Ovary (tissue), 9 donors: ENCODE data around the gene CHST13. TPM values are rescaled to one million over a fixed set of nuclear protein-coding genes. Genes with fewer than 3 reads are reported as not detected.

Source experiments
- DNase-seq, 5 donors: peaks; one replicate each; pipeline ENCODE4 v3.0.0-alpha.2; 2019 to 2020
- H3K27ac ChIP-seq, 2 donors: fragments of 200-600 bp; one replicate each; pipeline versions ENCODE4 v1.5.1 to v1.8.0; 2019 to 2022
- H3K27me3 ChIP-seq: fragments of 200-600 bp; one replicate; pipeline ENCODE4 v1.8.0; 2022
- H3K36me3 ChIP-seq: fragments of 200-600 bp; sonication (generic); one replicate; pipeline ENCODE4 v1.5.1; 2019
- H3K4me1 ChIP-seq: one replicate; pipeline ENCODE4 v1.8.1; 2013; ENCODE audit warnings: mild to moderate bottlenecking, moderate library complexity; ENCODE audit not compliant: insufficient read depth
- H3K4me3 ChIP-seq: fragments of 200-600 bp; sonication (generic); one replicate; pipeline ENCODE4 v1.5.1; 2017
- H3K9me3 ChIP-seq, 2 donors: fragments of 200-600 bp in 1 of 2; sonication (generic) in 1 of 2; one replicate each; pipeline versions ENCODE4 v1.5.1 to v1.8.1; 2013 to 2019; ENCODE audit warnings: mild to moderate bottlenecking in 1 of 2, moderate library complexity in 1 of 2
- EP300 ChIP-seq: sonication (generic); formaldehyde crosslinking; IDR thresholded peaks from one replicate; pipeline ENCODE4 v1.6.1; 2017; ENCODE audit warnings: antibody characterized with exemption
- POLR2A ChIP-seq: fragments of 450-650 bp; IDR thresholded peaks from one replicate; pipeline ENCODE4 v1.6.1; 2017; ENCODE audit warnings: antibody characterized with exemption, mild to moderate bottlenecking, moderate library complexity
- WGBS, 3 donors: extraction: QIAGEN DNeasy Blood & Tissue Kit in 1 of 3; methylation state at CpG; one replicate each; pipeline versions ENCODE4 v1.1.5 to v1.1.7; 2013 to 2017; 5-methylcytosine and 5-hydroxymethylcytosine counted together
- intact Hi-C, 4 donors: fragments of 100-400 bp; cut with DNase I; formaldehyde crosslinking; loops; one replicate each; pipeline versions ENCODE4 v1.11.0 to v1.15.1; 2022 to 2023
- polyA plus RNA-seq, 2 donors: library from polyadenylated mRNA; stranded (reverse); fragments of 200-250 nt in 1 of 2; fragments of 350-450 nt in 1 of 2; fragmentation: Illumina TruSeq in 1 of 2; extraction: RNeasy Lipid Tissue Mini Kit (QIAGEN cat#74804) in 1 of 2; gene quantifications; one replicate each; pipeline ENCODE4 v1.2.3, GENCODE V29; 2013 to 2014
- total RNA-seq, 7 donors: library from RNA; depleted of rRNA in 2 of 7; stranded (reverse); fragments of >200 nt in 2 of 7; fragmentation: NEBNext Ultra II Directional in 3 of 7; extraction: Animal tissue kit (Norgen Biotek cat#: 25700) in 3 of 7; gene quantifications; one replicate each; pipeline versions ENCODE4 v1.1.0 to v1.2.4, GENCODE V29; 2016 to 2023
- TF ChIP-seq, protein P1 (sequence below), 3 donors: fragments of 450-650 bp in 2 of 3; fragments of 200-600 bp in 1 of 3; IDR thresholded peaks; one replicate each; pipeline versions ENCODE4 v1.5.1 to v1.8.0; 2016 to 2022; ENCODE audit warnings: antibody characterized with exemption in 3 of 3, mild to moderate bottlenecking in 1 of 3
- donor health status: DM: no; HTN: no; CAD: no; lungs with moderate emphysema.
- donor health status: DM: no; HTN: no; CAD: no.
- donor health status: Bipolar disorder and iron deficiency.
- donor health status: DM: yes; HTN: yes; CAD: no.
- donor health status: DM: no; HTN: no; CAD: no.
- donor health status: DM: yes; HTN: yes; CAD: no.

Gene CHST13
- total and polyA plus RNA-seq, 9 donors, result 0.12 to 0.87 (median 0.31) TPM; not detected in 4

DNA sequence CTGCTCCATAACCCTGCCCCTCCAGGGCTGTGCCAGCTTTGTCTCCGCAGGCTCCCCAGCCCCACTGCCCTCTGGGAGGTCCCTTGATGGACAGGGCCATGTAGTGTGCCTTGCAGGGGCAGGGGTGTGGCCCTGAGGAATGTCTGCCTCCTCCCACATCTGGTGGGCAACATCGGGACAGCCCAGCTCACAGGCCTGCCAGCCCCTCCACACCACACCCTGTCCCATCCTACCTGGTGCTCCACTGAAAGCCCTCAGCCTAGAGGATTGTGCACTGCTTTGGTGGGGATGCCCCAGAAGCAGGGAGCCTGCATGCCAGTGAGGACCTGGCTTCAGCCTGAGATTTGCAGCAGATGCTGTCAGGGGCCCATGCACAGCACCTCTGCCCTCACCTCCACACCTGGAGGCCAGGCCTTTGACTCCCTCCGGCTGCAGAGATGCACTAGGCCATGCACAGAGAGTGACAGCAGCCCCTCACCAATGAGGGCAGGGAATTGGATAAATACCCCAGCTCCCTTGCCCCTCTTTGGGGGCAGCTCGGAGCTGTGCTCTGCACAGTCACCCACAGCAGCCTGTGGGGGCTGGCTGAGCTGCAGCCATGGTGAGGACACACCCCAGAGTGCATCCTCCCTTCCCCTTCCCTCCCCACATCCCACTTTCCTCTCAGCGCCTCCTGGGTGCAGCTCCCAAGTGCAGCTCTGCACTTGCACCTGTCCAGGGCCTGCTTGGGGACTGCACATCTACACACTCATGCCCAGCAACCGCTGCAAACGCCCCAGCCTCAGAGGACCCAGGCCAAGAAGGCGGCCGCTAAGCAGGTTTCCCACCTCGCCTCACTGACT lies 32.1 kb downstream of the CHST13 start:
- 68 to 76% (median 73%) methylated on average over 10 of the region's 10 CpGs for WGBS, 3 donors

DNA sequence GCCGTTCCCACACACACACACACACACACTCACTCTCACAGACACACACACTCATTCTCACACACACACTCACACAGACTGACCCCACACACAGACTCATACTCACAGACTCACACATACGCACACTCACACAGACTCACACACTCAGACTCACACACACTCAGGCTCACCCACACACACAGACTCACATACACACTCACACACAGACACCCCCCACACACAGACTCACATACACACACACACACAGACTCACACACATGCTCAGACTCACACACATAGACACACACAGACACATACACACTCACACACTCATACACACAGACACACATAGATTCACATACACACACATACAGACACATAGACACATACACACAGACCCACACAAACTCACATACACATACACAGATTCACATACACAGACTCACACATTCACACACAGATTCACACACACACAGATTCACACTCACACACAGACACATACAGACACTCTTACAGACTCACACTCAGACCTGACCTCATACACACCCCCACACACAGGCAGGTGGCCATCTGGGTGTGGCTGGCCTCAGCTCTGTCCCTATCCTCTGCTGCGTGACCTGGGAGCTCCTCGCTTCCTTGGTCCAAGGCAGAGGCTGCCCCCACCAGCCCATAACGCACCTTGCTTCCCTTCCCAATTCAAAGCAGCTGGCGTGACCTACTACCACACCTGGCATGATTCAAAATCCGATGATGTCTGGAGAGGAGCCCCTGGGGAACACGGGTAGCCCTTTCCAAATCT lies 32.9 kb downstream of the CHST13 start:
- H3K27me3 ChIP-seq, result no peaks in the 10 kb centered on the region
- TF ChIP-seq POLR2A (no peak), EP300 (no peak)
- TF ChIP-seq, protein P1, sequence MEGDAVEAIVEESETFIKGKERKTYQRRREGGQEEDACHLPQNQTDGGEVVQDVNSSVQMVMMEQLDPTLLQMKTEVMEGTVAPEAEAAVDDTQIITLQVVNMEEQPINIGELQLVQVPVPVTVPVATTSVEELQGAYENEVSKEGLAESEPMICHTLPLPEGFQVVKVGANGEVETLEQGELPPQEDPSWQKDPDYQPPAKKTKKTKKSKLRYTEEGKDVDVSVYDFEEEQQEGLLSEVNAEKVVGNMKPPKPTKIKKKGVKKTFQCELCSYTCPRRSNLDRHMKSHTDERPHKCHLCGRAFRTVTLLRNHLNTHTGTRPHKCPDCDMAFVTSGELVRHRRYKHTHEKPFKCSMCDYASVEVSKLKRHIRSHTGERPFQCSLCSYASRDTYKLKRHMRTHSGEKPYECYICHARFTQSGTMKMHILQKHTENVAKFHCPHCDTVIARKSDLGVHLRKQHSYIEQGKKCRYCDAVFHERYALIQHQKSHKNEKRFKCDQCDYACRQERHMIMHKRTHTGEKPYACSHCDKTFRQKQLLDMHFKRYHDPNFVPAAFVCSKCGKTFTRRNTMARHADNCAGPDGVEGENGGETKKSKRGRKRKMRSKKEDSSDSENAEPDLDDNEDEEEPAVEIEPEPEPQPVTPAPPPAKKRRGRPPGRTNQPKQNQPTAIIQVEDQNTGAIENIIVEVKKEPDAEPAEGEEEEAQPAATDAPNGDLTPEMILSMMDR (IDR thresholded peaks at IDR 0.05), result no peak
- WGBS, 3 donors, result 83 to 91% (median 85%) methylated on average over 8 of the region's 8 CpGs
- H3K4me1 ChIP-seq, result no peaks in the 10 kb centered on the region
- no peaks in the 10 kb centered on the region for H3K36me3 ChIP-seq
- H3K9me3 ChIP-seq, result no peaks in the 10 kb centered on the region
- intact Hi-C loops, result no loop called here
- peak in 1 of 5 donors; percentile 3 for DNase-seq
- H3K4me3 ChIP-seq, result no peak overlapping the region
- no peak overlapping the region for H3K27ac ChIP-seq

More for the DNA sequence above, 32.1 kb downstream of the CHST13 start:
- H3K36me3 ChIP-seq, result no peaks in the 10 kb centered on the region
- intact Hi-C loops, result no loop called here
- peak in 1 of 5 donors; percentile 7 for DNase-seq
- H3K4me1 ChIP-seq, result no peaks in the 10 kb centered on the region
- H3K27me3 ChIP-seq, result no peaks in the 10 kb centered on the region
- no peak for TF ChIP-seq EP300
- TF ChIP-seq, protein P1 (IDR thresholded peaks at IDR 0.05), result no peak
- TF ChIP-seq POLR2A, result no peak
- H3K9me3 ChIP-seq, result no peaks in the 10 kb centered on the region
- H3K27ac ChIP-seq, result no peak overlapping the region
- no peak overlapping the region for H3K4me3 ChIP-seq

DNA sequence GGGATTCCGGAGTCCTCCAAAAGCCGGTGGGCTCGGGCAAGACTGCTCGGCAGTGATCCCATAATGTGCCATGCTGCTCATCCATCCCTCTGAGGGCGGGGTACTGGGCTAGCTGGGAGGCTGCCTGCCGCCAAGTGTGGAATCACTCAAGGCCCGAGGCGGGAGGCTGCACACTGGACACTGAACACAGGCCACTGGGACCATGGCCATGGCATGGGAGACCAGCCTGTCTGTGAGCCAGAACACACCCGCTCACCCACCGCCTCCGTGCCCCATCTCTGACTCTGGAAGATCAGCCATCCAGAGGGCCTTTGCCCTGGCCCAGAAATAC lies 33.4 kb downstream of the CHST13 start:
- H3K4me1 ChIP-seq, result no peaks in the 10 kb centered on the region
- no peaks in the 10 kb centered on the region for H3K9me3 ChIP-seq
- H3K27me3 ChIP-seq, result no peaks in the 10 kb centered on the region
- no peak overlapping the region for H3K4me3 ChIP-seq
- intact Hi-C loops, result no loop called here
- WGBS, 3 donors, result 88 to 90% (median 89%) methylated on average over 6 to 11 of the region's 11 CpGs
- TF ChIP-seq, protein P1 (IDR thresholded peaks at IDR 0.05), result no peak
- TF ChIP-seq POLR2A (no peak), EP300 (no peak)
- peak in 1 of 5 donors; percentile 25 for DNase-seq
- no peak overlapping the region for H3K27ac ChIP-seq
- no peaks in the 10 kb centered on the region for H3K36me3 ChIP-seq

DNA sequence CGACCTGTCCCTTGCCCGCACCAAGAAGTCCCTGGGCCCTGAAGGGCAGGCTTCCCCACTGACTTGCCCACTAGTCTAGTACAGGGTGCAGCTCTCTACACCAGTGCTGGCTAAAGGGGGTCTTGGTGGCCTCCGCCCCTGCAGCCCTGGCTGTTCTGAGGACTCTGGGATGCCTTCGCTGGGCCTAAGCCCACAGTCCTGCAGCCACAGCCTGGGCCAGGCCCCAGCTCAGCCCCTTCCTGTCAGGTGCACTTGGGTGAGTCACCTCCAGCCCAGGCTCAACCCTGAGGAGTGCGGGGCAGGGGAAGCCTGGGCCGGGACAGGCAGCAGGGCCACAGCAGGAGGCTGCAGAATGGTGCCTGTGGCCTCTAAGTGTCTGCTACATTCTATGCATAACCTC lies 33.8 kb downstream of the CHST13 start:
- H3K4me3 ChIP-seq, result no peak overlapping the region
- intact Hi-C loops, result no loop called here
- 72 to 91% (median 76%) methylated on average over 6 of the region's 6 CpGs for WGBS, 3 donors
- no peaks in the 10 kb centered on the region for H3K4me1 ChIP-seq
- TF ChIP-seq POLR2A (no peak), EP300 (no peak)
- TF ChIP-seq, protein P1 (IDR thresholded peaks at IDR 0.05), result no peak
- H3K36me3 ChIP-seq, result no peaks in the 10 kb centered on the region
- peak in 1 of 5 donors; percentile 5 for DNase-seq
- no peak overlapping the region for H3K27ac ChIP-seq
- H3K27me3 ChIP-seq, result no peaks in the 10 kb centered on the region
- H3K9me3 ChIP-seq, result no peaks in the 10 kb centered on the region
